GM23338 (cell line): ENCODE results near the gene PTER. TPM values are rescaled to one million over a fixed set of nuclear protein-coding genes. Genes with fewer than 3 reads are reported as not detected.

Experiments used
- ATAC-seq: fragments of 200-7000 bp; cut with Tn5 transposase; 3 replicates; pipeline ENCODE4 v1.9.1; 2020
- DNase-seq: peaks from one replicate; pipeline ENCODE4 v3.0.0-alpha.2; 2015; ENCODE audit warnings: low spot score
- H2AFZ ChIP-seq: fragments of 200-600 bp; sonication (generic); 2 replicates; pipeline ENCODE4 v1.8.0; 2016; ENCODE audit warnings: antibody characterized with exemption, mild to moderate bottlenecking, moderate library complexity
- H3F3A ChIP-seq: fragments of 200-600 bp; sonication (generic); replicated peaks from 2 replicates; pipeline ENCODE4 v1.8.0; 2017; ENCODE audit warnings: antibody characterized with exemption, mixed run types, low read depth
- H3K27ac ChIP-seq: fragments of 200-600 bp; sonication (generic); 2 replicates; pipeline ENCODE4 v1.6.1; 2016; ENCODE audit warnings: low read depth
- H3K27me3 ChIP-seq: fragments of 200-600 bp; sonication (generic); 2 replicates; pipeline ENCODE4 v1.8.0; 2016; ENCODE audit warnings: mild to moderate bottlenecking, mixed run types, moderate library complexity; ENCODE audit not compliant: insufficient read depth
- H3K36me3 ChIP-seq: fragments of 200-600 bp; sonication (generic); 2 replicates; pipeline ENCODE4 v1.8.0; 2016; ENCODE audit warnings: mild to moderate bottlenecking; ENCODE audit not compliant: insufficient read depth
- H3K4me1 ChIP-seq: fragments of 200-600 bp; sonication (generic); 2 replicates; pipeline ENCODE4 v1.8.0; 2016; ENCODE audit warnings: mild to moderate bottlenecking, moderate library complexity; ENCODE audit not compliant: insufficient read depth
- H3K4me2 ChIP-seq: fragments of 200-600 bp; sonication (generic); 2 replicates; pipeline ENCODE4 v1.7.1; 2017; ENCODE audit warnings: mixed run types
- H3K4me3 ChIP-seq: fragments of 200-600 bp; sonication (generic); 2 replicates; pipeline ENCODE4 v1.6.1; 2016; ENCODE audit warnings: mixed run types
- H3K79me2 ChIP-seq: fragments of 200-600 bp; sonication (generic); replicated peaks from 2 replicates; pipeline ENCODE4 v1.8.0; 2017; ENCODE audit warnings: mild to moderate bottlenecking; ENCODE audit not compliant: insufficient read depth
- H3K9me2 ChIP-seq: fragments of 200-600 bp; sonication (generic); 2 replicates; pipeline ENCODE4 v1.8.0; 2017; ENCODE audit not compliant: insufficient read depth
- H4K20me1 ChIP-seq: fragments of 200-600 bp; sonication (generic); replicated peaks from 2 replicates; pipeline ENCODE4 v1.8.0; 2017; ENCODE audit warnings: mild to moderate bottlenecking; ENCODE audit not compliant: insufficient read depth
- H3K27ac Mint-ChIP-seq: 2 replicates; pipeline ENCODE4 v1.8.0; 2020; ENCODE audit warnings: inconsistent platforms, mild to moderate bottlenecking, moderate library complexity, mixed read lengths
- H3K27me3 Mint-ChIP-seq: 3 replicates; pipeline ENCODE4 v1.8.0; 2022; ENCODE audit warnings: low read depth, mild to moderate bottlenecking, moderate library complexity, mixed read lengths, inconsistent platforms; ENCODE audit not compliant: insufficient read depth, poor library complexity
- H3K36me3 Mint-ChIP-seq: 3 replicates; pipeline ENCODE4 v1.8.0; 2021; ENCODE audit warnings: low read depth, mild to moderate bottlenecking, inconsistent platforms, moderate library complexity, mixed read lengths
- H3K4me1 Mint-ChIP-seq: 3 replicates; pipeline ENCODE4 v1.8.0; 2020; ENCODE audit warnings: mild to moderate bottlenecking, inconsistent platforms, mixed read lengths
- H3K4me3 Mint-ChIP-seq: 3 replicates; pipeline ENCODE4 v1.8.0; 2021; ENCODE audit warnings: moderate library complexity, mild to moderate bottlenecking, inconsistent platforms, mixed read lengths
- H3K9me3 Mint-ChIP-seq: 3 replicates; pipeline ENCODE4 v1.8.0; 2020; ENCODE audit warnings: moderate library complexity, mild to moderate bottlenecking, inconsistent platforms, mixed read lengths
- CREB1 ChIP-seq: fragments of 250-450 bp; sonication (Bioruptor Pico); IDR thresholded peaks from 2 replicates; pipeline ENCODE4 v1.5.0; 2020; ENCODE audit warnings: low read depth, mild to moderate bottlenecking, moderate library complexity
- EZH2 ChIP-seq: fragments of 200-600 bp; sonication (generic); IDR thresholded peaks from one replicate; pipeline ENCODE4 v1.8.0; 2017; ENCODE audit warnings: antibody characterized with exemption, mild to moderate bottlenecking, low read depth; ENCODE audit not compliant: unreplicated experiment
- JUNB ChIP-seq: IDR thresholded peaks from one replicate; pipeline ENCODE4 v1.6.1; 2016; ENCODE audit warnings: antibody characterized with exemption; ENCODE audit not compliant: unreplicated experiment
- NANOG ChIP-seq: IDR thresholded peaks from 2 replicates; pipeline ENCODE4 v1.6.1; 2016; ENCODE audit warnings: antibody characterized with exemption, borderline replicate concordance
- POLR2AphosphoS5 ChIP-seq: IDR thresholded peaks from 2 replicates; pipeline ENCODE4 v1.6.1; 2016; ENCODE audit warnings: antibody characterized with exemption, low read depth
- STAT1 ChIP-seq: IDR thresholded peaks from one replicate; pipeline ENCODE4 v1.6.1; 2016; ENCODE audit warnings: antibody characterized with exemption; ENCODE audit not compliant: unreplicated experiment
- ZNF114 ChIP-seq: fragments of 250-450 bp; sonication (Bioruptor Pico); IDR thresholded peaks from 2 replicates; pipeline ENCODE4 v1.5.0; 2020; ENCODE audit warnings: mild to moderate bottlenecking, moderate library complexity
- ZNF331 ChIP-seq: fragments of 250-450 bp; sonication (Bioruptor Pico); IDR thresholded peaks from 2 replicates; pipeline ENCODE4 v1.5.0; 2020; ENCODE audit warnings: low read depth, mild to moderate bottlenecking, moderate library complexity
- polyA plus RNA-seq: library from polyadenylated mRNA; unstranded; fragments of >200 nt; fragmentation: Nextera tagmentation; extraction: Ambion mirVana; gene quantifications from 2 replicates; pipeline ENCODE4 v1.2.1, GENCODE V29; 2016
- total RNA-seq: library from RNA; depleted of rRNA; stranded (reverse); fragments of >200 nt; shearing (Covaris generic); gene quantifications from 2 replicates; pipeline ENCODE4 v1.2.3, GENCODE V29; 2014
- TF ChIP-seq, protein P1 (sequence below): IDR thresholded peaks from 2 replicates; pipeline ENCODE4 v1.6.1; 2016; ENCODE audit warnings: antibody characterized with exemption
- TF ChIP-seq, protein P2 (sequence below), 2 experiments: fragments of 200-600 bp in 1 of 2; sonication (generic) in 1 of 2; conservative IDR thresholded peaks; 2 replicates each; pipeline versions ENCODE4 v1.5.1 to v1.6.1; 2016 to 2017; ENCODE audit warnings: antibody characterized with exemption in 2 of 2, low read depth in 2 of 2, mild to moderate bottlenecking in 2 of 2, moderate library complexity in 1 of 2
- TF ChIP-seq, protein P3 (sequence below): fragments of 250-450 bp; sonication (Bioruptor Pico); IDR thresholded peaks from 2 replicates; pipeline ENCODE4 v1.5.0; 2020; ENCODE audit warnings: mild to moderate bottlenecking, moderate library complexity
- TF ChIP-seq, protein P4 (sequence below): IDR thresholded peaks from one replicate; pipeline ENCODE4 v1.6.1; 2018; ENCODE audit warnings: antibody characterized with exemption; ENCODE audit not compliant: unreplicated experiment

The PTER gene
- total and polyA plus RNA-seq, 2 experiments from 2014 or later, result 4.8 to 4.9 TPM

DNA sequence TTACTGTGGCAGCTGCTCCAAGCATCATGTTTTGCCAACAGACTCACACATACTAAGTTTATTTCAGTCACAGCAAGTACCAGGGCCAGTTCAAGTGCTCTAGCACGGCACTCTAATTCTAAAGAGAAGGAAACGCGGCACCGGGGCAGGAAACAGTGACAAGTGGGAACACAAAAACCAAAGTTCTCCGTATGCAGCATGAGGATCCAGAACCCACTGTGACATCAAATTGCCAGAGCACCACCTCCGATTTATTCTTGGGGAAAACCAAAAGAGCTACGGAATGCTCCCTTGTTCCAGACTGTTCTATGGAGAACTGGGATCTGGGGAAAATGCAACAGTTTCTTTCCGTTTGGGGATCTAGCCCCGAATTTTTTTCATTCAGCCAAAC, 448 bp upstream of the PTER start:
- H3K36me3 ChIP-seq, result no peaks in the 10 kb centered on the region
- no peaks in the 10 kb centered on the region for H3K9me2 ChIP-seq
- no peak for TF ChIP-seq EZH2
- TF ChIP-seq, protein P1, sequence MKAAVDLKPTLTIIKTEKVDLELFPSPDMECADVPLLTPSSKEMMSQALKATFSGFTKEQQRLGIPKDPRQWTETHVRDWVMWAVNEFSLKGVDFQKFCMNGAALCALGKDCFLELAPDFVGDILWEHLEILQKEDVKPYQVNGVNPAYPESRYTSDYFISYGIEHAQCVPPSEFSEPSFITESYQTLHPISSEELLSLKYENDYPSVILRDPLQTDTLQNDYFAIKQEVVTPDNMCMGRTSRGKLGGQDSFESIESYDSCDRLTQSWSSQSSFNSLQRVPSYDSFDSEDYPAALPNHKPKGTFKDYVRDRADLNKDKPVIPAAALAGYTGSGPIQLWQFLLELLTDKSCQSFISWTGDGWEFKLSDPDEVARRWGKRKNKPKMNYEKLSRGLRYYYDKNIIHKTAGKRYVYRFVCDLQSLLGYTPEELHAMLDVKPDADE, result no peak
- TF ChIP-seq ZNF114 (CRISPR knock-in tag), result no peak
- TF ChIP-seq, protein P2, sequence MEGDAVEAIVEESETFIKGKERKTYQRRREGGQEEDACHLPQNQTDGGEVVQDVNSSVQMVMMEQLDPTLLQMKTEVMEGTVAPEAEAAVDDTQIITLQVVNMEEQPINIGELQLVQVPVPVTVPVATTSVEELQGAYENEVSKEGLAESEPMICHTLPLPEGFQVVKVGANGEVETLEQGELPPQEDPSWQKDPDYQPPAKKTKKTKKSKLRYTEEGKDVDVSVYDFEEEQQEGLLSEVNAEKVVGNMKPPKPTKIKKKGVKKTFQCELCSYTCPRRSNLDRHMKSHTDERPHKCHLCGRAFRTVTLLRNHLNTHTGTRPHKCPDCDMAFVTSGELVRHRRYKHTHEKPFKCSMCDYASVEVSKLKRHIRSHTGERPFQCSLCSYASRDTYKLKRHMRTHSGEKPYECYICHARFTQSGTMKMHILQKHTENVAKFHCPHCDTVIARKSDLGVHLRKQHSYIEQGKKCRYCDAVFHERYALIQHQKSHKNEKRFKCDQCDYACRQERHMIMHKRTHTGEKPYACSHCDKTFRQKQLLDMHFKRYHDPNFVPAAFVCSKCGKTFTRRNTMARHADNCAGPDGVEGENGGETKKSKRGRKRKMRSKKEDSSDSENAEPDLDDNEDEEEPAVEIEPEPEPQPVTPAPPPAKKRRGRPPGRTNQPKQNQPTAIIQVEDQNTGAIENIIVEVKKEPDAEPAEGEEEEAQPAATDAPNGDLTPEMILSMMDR (conservative IDR thresholded peaks at IDR 0.05; ENCODE audit: low read depth in 2 of 2), result no peak
- TF ChIP-seq CREB1, result no peak
- TF ChIP-seq, protein P3, sequence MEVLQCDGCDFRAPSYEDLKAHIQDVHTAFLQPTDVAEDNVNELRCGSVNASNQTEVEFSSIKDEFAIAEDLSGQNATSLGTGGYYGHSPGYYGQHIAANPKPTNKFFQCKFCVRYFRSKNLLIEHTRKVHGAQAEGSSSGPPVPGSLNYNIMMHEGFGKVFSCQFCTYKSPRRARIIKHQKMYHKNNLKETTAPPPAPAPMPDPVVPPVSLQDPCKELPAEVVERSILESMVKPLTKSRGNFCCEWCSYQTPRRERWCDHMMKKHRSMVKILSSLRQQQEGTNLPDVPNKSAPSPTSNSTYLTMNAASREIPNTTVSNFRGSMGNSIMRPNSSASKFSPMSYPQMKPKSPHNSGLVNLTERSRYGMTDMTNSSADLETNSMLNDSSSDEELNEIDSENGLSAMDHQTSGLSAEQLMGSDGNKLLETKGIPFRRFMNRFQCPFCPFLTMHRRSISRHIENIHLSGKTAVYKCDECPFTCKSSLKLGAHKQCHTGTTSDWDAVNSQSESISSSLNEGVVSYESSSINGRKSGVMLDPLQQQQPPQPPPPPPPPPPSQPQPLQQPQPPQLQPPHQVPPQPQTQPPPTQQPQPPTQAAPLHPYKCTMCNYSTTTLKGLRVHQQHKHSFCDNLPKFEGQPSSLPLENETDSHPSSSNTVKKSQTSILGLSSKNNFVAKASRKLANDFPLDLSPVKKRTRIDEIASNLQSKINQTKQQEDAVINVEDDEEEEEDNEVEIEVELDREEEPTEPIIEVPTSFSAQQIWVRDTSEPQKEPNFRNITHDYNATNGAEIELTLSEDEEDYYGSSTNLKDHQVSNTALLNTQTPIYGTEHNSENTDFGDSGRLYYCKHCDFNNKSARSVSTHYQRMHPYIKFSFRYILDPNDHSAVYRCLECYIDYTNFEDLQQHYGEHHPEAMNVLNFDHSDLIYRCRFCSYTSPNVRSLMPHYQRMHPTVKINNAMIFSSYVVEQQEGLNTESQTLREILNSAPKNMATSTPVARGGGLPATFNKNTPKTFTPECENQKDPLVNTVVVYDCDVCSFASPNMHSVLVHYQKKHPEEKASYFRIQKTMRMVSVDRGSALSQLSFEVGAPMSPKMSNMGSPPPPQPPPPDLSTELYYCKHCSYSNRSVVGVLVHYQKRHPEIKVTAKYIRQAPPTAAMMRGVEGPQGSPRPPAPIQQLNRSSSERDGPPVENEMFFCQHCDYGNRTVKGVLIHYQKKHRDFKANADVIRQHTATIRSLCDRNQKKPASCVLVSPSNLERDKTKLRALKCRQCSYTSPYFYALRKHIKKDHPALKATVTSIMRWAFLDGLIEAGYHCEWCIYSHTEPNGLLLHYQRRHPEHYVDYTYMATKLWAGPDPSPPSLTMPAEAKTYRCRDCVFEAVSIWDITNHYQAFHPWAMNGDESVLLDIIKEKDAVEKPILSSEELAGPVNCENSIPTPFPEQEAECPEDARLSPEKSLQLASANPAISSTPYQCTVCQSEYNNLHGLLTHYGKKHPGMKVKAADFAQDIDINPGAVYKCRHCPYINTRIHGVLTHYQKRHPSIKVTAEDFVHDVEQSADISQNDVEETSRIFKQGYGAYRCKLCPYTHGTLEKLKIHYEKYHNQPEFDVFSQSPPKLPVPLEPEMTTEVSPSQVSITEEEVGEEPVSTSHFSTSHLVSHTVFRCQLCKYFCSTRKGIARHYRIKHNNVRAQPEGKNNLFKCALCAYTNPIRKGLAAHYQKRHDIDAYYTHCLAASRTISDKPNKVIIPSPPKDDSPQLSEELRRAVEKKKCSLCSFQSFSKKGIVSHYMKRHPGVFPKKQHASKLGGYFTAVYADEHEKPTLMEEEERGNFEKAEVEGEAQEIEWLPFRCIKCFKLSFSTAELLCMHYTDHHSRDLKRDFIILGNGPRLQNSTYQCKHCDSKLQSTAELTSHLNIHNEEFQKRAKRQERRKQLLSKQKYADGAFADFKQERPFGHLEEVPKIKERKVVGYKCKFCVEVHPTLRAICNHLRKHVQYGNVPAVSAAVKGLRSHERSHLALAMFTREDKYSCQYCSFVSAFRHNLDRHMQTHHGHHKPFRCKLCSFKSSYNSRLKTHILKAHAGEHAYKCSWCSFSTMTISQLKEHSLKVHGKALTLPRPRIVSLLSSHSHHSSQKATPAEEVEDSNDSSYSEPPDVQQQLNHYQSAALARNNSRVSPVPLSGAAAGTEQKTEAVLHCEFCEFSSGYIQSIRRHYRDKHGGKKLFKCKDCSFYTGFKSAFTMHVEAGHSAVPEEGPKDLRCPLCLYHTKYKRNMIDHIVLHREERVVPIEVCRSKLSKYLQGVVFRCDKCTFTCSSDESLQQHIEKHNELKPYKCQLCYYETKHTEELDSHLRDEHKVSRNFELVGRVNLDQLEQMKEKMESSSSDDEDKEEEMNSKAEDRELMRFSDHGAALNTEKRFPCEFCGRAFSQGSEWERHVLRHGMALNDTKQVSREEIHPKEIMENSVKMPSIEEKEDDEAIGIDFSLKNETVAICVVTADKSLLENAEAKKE (CRISPR knock-in tag), result no peak
- TF ChIP-seq, protein P4, sequence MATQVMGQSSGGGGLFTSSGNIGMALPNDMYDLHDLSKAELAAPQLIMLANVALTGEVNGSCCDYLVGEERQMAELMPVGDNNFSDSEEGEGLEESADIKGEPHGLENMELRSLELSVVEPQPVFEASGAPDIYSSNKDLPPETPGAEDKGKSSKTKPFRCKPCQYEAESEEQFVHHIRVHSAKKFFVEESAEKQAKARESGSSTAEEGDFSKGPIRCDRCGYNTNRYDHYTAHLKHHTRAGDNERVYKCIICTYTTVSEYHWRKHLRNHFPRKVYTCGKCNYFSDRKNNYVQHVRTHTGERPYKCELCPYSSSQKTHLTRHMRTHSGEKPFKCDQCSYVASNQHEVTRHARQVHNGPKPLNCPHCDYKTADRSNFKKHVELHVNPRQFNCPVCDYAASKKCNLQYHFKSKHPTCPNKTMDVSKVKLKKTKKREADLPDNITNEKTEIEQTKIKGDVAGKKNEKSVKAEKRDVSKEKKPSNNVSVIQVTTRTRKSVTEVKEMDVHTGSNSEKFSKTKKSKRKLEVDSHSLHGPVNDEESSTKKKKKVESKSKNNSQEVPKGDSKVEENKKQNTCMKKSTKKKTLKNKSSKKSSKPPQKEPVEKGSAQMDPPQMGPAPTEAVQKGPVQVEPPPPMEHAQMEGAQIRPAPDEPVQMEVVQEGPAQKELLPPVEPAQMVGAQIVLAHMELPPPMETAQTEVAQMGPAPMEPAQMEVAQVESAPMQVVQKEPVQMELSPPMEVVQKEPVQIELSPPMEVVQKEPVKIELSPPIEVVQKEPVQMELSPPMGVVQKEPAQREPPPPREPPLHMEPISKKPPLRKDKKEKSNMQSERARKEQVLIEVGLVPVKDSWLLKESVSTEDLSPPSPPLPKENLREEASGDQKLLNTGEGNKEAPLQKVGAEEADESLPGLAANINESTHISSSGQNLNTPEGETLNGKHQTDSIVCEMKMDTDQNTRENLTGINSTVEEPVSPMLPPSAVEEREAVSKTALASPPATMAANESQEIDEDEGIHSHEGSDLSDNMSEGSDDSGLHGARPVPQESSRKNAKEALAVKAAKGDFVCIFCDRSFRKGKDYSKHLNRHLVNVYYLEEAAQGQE, result no peak
- TF ChIP-seq POLR2AphosphoS5, result no peak
- TF ChIP-seq STAT1, result no peak
- no peak for TF ChIP-seq NANOG
- TF ChIP-seq JUNB, result no peak
- no peak for TF ChIP-seq ZNF331
- no peaks in the 10 kb centered on the region for H3K27me3 ChIP-seq
- Mint-ChIP-seq H3K4me1 (peaks cover 17% of the 10 kb centered on the region), H3K36me3 (no peaks in the 10 kb centered on the region), H3K27ac (no peak overlapping the region), H3K27me3 (peaks cover 2% of the 10 kb centered on the region), H3K9me3 (no peaks in the 10 kb centered on the region), H3K4me3 (peak overlapping the region; percentile 73)
- DNase-seq, result no peak
- peaks cover 6% of the 10 kb centered on the region for H3K4me1 ChIP-seq
- H4K20me1 ChIP-seq, result no peaks in the 10 kb centered on the region
- peak; percentile 9 for ATAC-seq
- H3K27ac ChIP-seq, result no peak overlapping the region
- H3K79me2 ChIP-seq, result no peaks in the 10 kb centered on the region
- H3K4me3 ChIP-seq, result peak overlapping the region; percentile 50
- peak overlapping the region; percentile 70 for H3K4me2 ChIP-seq
- H3F3A ChIP-seq, result no peaks in the 10 kb centered on the region
- peak overlapping the region; percentile 99 for H2AFZ ChIP-seq
